Calu3 (cell line): ENCODE measurements around the gene PRR20D. TPM values are rescaled to one million over a fixed set of nuclear protein-coding genes. Genes with fewer than 3 reads are reported as not detected.
"Not testable (repeated sequence)": the region's sequence is repeated elsewhere in the genome, so short reads cannot be mapped to it uniquely, and the experiment has no call there.

Experiments
- Bru-seq: library from RNA; stranded (reverse); fragments of 400-500 nt; gene quantifications from one replicate; lab custom pipeline; 2021; lab: Mats Ljungman, UMichigan
- BruChase-seq, 2 experiments: library from RNA; stranded (reverse); fragments of 400-500 nt; gene quantifications; one replicate each; lab custom pipeline; 2021; lab: Mats Ljungman, UMichigan
- BruUV-seq: library from RNA; stranded (reverse); fragments of 400-500 nt; replicated peaks from 2 replicates; lab custom pipeline; 2021; lab: Mats Ljungman, UMichigan
- CTCF ChIA-PET: fragments of 300-600 bp; sonication (Branson Sonifier 250); formaldehyde crosslinking; loops from one replicate; lab custom pipeline; 2022; ENCODE audit warnings: antibody characterized with exemption; lab: Charles Lee
- DNase-seq: peaks from one replicate; pipeline ENCODE4 v3.0.0; 2022
- H3K27ac Mint-ChIP-seq: one replicate; pipeline ENCODE4 v1.8.0; 2022; ENCODE audit warnings: mixed read lengths; ENCODE audit not compliant: unreplicated experiment
- H3K27me3 Mint-ChIP-seq: one replicate; pipeline ENCODE4 v1.8.0; 2022; ENCODE audit warnings: mixed read lengths; ENCODE audit not compliant: unreplicated experiment
- H3K36me3 Mint-ChIP-seq: one replicate; pipeline ENCODE4 v1.8.0; 2022; ENCODE audit warnings: mild to moderate bottlenecking, moderate library complexity, mixed read lengths; ENCODE audit not compliant: insufficient read depth, unreplicated experiment
- H3K4me1 Mint-ChIP-seq: one replicate; pipeline ENCODE4 v1.8.0; 2022; ENCODE audit warnings: mild to moderate bottlenecking, low read depth, mixed read lengths; ENCODE audit not compliant: unreplicated experiment
- H3K4me3 Mint-ChIP-seq: one replicate; pipeline ENCODE4 v1.8.0; 2022; ENCODE audit warnings: mild to moderate bottlenecking, low read depth, moderate library complexity, mixed read lengths; ENCODE audit not compliant: unreplicated experiment
- H3K9me3 Mint-ChIP-seq: one replicate; pipeline ENCODE4 v1.8.0; 2022; ENCODE audit warnings: low read depth, mixed read lengths; ENCODE audit not compliant: unreplicated experiment
- CTCF ChIP-seq: fragments of 200-600 bp; IDR thresholded peaks from one replicate; pipeline ENCODE4 v1.8.0; 2022; ENCODE audit warnings: antibody characterized with exemption; ENCODE audit not compliant: unreplicated experiment
- intact Hi-C: fragments of 100-400 bp; cut with micrococcal nuclease; formaldehyde crosslinking; loops from one replicate; pipeline ENCODE4 v1.10.0; 2022; ENCODE audit not compliant: unreplicated experiment
- long read RNA-seq: library from polyadenylated mRNA; stranded (forward); transcript quantifications from one replicate; pipeline ENCODE4 v2.0.0, GENCODE V29; 2022
- total RNA-seq: library from RNA; stranded (reverse); gene quantifications from 2 replicates; pipeline ENCODE4 v1.2.3, GENCODE V29; 2022

PRR20D gene
- total RNA-seq (not detected in 2 replicates), Bru-seq, nascent RNA (not detected), BruChase-seq, experiment 1, labeled RNA remaining after a 6-hour chase (not detected), BruChase-seq, experiment 2, labeled RNA remaining after a 2-hour chase (not detected)
- long read RNA-seq = 0 reads

GRCh38 chr13:57160332-57160731 is at the start of gene PRR20D:
Gene PRR20D, plus strand, starts transcription at chr13:57160632. Its CDS starts 387 bp downstream, at chr13:57161019.
- H3K4me1 Mint-ChIP-seq, H3K27me3 Mint-ChIP-seq, BruUV-seq, CTCF ChIA-PET, intact Hi-C loops, H3K9me3 Mint-ChIP-seq, H3K4me3 Mint-ChIP-seq, DNase-seq, H3K36me3 Mint-ChIP-seq, H3K27ac Mint-ChIP-seq: not testable (repeated sequence)

- no peaks in the 10 kb centered on the region for H3K4me1 Mint-ChIP-seq
- no peak overlapping the region for H3K4me3 Mint-ChIP-seq
- no peak for DNase-seq
- H3K27me3 Mint-ChIP-seq = no peaks in the 10 kb centered on the region
- TF ChIP-seq CTCF = no peak
- CTCF ChIA-PET = no interaction called here
- H3K36me3 Mint-ChIP-seq = no peaks in the 10 kb centered on the region
- intact Hi-C loops = no loop called here
- BruUV-seq = no TSS peak
- no peak overlapping the region for H3K27ac Mint-ChIP-seq
- no peaks in the 10 kb centered on the region for H3K9me3 Mint-ChIP-seq
Measured at GRCh38 chr13:57114945-57115344, 45.5 kb upstream of the PRR20D start.

GRCh38 chr13:57123681-57124080 is 36.8 kb upstream of the PRR20D start:
- Mint-ChIP-seq H3K27me3 (no peaks in the 10 kb centered on the region), H3K27ac (no peak overlapping the region), H3K9me3 (no peaks in the 10 kb centered on the region), H3K36me3 (no peaks in the 10 kb centered on the region), H3K4me1 (no peaks in the 10 kb centered on the region), H3K4me3 (no peak overlapping the region)
- no peak for DNase-seq
- no peak for TF ChIP-seq CTCF
- CTCF ChIA-PET = no interaction called here
- no TSS peak for BruUV-seq
- intact Hi-C loops = no loop called here

GRCh38 chr13:57128909-57129308 is 31.5 kb upstream of the PRR20D start:
- no peak overlapping the region for H3K4me3 Mint-ChIP-seq
- no TSS peak for BruUV-seq
- no peak overlapping the region for H3K27ac Mint-ChIP-seq
- DNase-seq = no peak
- no peaks in the 10 kb centered on the region for H3K36me3 Mint-ChIP-seq
- no peaks in the 10 kb centered on the region for H3K27me3 Mint-ChIP-seq
- intact Hi-C loops = no loop called here
- no peak for TF ChIP-seq CTCF
- H3K9me3 Mint-ChIP-seq = no peaks in the 10 kb centered on the region
- CTCF ChIA-PET = no interaction called here
- no peaks in the 10 kb centered on the region for H3K4me1 Mint-ChIP-seq

GRCh38 chr13:57136093-57136492 is 24.3 kb upstream of the PRR20D start:
- Mint-ChIP-seq H3K9me3 (peaks cover 2% of the 10 kb centered on the region), H3K4me3 (no peak overlapping the region), H3K36me3 (no peaks in the 10 kb centered on the region), H3K27me3 (no peaks in the 10 kb centered on the region), H3K27ac (no peak overlapping the region), H3K4me1 (no peaks in the 10 kb centered on the region)
- CTCF ChIA-PET = no interaction called here
- no peak for TF ChIP-seq CTCF
- intact Hi-C loops = no loop called here
- no peak for DNase-seq
- BruUV-seq = no TSS peak
